MCF 10A (cell line): ENCODE measurements around the gene CYP2S1. TPM values are rescaled to one million over a fixed set of nuclear protein-coding genes. Genes with fewer than 3 reads are reported as not detected.

Source experiments
- BruUV-seq: library from RNA; stranded (reverse); fragments of 400-500 nt; replicated peaks from 2 replicates; lab custom pipeline; 2021; lab: Mats Ljungman, UMichigan
- CTCF ChIA-PET: fragments of 300-600 bp; sonication (Branson Sonifier 250); formaldehyde crosslinking; extraction: SDS; loops from one replicate; lab custom pipeline; 2021; ENCODE audit warnings: antibody characterized with exemption, inconsistent platforms; lab: Yijun Ruan, JAX
- POLR2A ChIA-PET: fragments of 300-600, 350-650 bp; sonication (Branson Sonifier 250); formaldehyde crosslinking; extraction: SDS; loops from one replicate; lab custom pipeline; 2020; ENCODE audit warnings: antibody characterized with exemption, inconsistent platforms; lab: Yijun Ruan, JAX
- DNase-seq: peaks from one replicate; pipeline ENCODE4 v3.0.0-alpha.2; 2018; ENCODE audit not compliant: unreplicated experiment
- H3K27ac Mint-ChIP-seq: one replicate; pipeline ENCODE4 v1.8.0; 2022; ENCODE audit warnings: mild to moderate bottlenecking, low read depth, mixed read lengths; ENCODE audit not compliant: unreplicated experiment
- H3K27me3 Mint-ChIP-seq: one replicate; pipeline ENCODE4 v1.8.0; 2022; ENCODE audit warnings: mixed read lengths; ENCODE audit not compliant: insufficient read depth, unreplicated experiment
- H3K36me3 Mint-ChIP-seq: one replicate; pipeline ENCODE4 v1.8.0; 2022; ENCODE audit warnings: mild to moderate bottlenecking, moderate library complexity, mixed read lengths; ENCODE audit not compliant: insufficient read depth, unreplicated experiment
- H3K4me1 Mint-ChIP-seq: one replicate; pipeline ENCODE4 v1.8.0; 2022; ENCODE audit warnings: mixed read lengths; ENCODE audit not compliant: insufficient read depth, unreplicated experiment
- H3K4me3 Mint-ChIP-seq: one replicate; pipeline ENCODE4 v1.8.0; 2022; ENCODE audit warnings: mild to moderate bottlenecking, moderate library complexity, mixed read lengths; ENCODE audit not compliant: unreplicated experiment
- H3K9me3 Mint-ChIP-seq: one replicate; pipeline ENCODE4 v1.8.0; 2022; ENCODE audit warnings: mixed read lengths; ENCODE audit not compliant: unreplicated experiment
- intact Hi-C: fragments of 100-400 bp; cut with micrococcal nuclease; formaldehyde crosslinking; loops from 2 replicates; pipeline ENCODE4 v1.14.1; 2022
- total RNA-seq: library from RNA; stranded (reverse); gene quantifications from 2 replicates; pipeline ENCODE4 v1.2.3, GENCODE V29; 2022
- TF ChIP-seq, protein P1 (sequence below): fragments of 200-600 bp; IDR thresholded peaks from one replicate; pipeline ENCODE4 v1.8.0; 2022; ENCODE audit warnings: antibody characterized with exemption, mild to moderate bottlenecking; ENCODE audit not compliant: unreplicated experiment

CYP2S1 gene
- total RNA-seq, 1 experiment from 2014 or later: not detected

DNA sequence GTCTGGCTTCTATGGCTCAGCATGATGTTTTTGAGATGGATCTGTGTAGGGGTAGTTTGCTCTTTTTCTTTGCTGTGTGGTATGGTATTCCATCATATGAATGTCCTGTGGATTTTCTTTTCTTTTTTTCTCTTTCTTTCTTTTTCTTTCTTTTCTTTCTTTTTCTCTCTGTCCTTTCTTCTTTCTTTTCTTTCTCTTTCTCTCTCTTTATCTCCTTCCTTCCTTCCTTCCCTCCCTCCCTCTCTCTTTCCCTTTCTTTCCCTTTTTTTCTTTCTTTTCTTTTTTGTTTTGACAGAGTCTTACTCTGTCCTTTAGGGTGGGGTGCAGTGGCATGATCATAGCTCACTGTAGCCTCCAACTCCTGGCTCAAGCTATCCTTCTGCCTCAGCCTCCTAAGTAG lies 62.2 kb downstream of the CYP2S1 start:
- CTCF ChIA-PET: interaction anchor here (0.6 kb wide), 1 partner anchor 110 kb away, joined by 3 read pairs; no protein-coding TSS in a partner anchor
- TF ChIP-seq, protein P1, sequence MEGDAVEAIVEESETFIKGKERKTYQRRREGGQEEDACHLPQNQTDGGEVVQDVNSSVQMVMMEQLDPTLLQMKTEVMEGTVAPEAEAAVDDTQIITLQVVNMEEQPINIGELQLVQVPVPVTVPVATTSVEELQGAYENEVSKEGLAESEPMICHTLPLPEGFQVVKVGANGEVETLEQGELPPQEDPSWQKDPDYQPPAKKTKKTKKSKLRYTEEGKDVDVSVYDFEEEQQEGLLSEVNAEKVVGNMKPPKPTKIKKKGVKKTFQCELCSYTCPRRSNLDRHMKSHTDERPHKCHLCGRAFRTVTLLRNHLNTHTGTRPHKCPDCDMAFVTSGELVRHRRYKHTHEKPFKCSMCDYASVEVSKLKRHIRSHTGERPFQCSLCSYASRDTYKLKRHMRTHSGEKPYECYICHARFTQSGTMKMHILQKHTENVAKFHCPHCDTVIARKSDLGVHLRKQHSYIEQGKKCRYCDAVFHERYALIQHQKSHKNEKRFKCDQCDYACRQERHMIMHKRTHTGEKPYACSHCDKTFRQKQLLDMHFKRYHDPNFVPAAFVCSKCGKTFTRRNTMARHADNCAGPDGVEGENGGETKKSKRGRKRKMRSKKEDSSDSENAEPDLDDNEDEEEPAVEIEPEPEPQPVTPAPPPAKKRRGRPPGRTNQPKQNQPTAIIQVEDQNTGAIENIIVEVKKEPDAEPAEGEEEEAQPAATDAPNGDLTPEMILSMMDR: no peak
- Mint-ChIP-seq H3K4me3 (no peak overlapping the region), H3K9me3 (no peaks in the 10 kb centered on the region), H3K4me1 (no peaks in the 10 kb centered on the region), H3K27me3 (no peaks in the 10 kb centered on the region), H3K27ac (peak overlapping the region; percentile 58), H3K36me3 (peaks cover 90% of the 10 kb centered on the region)
- BruUV-seq: no TSS peak
- no peak for DNase-seq
- POLR2A ChIA-PET: interaction anchor here (0.5 to 13.4 kb wide), 3 partner anchors 9 to 32 kb away, joined by 3 to 345 read pairs (median 6); partner anchors contain the start of genes AXL and HNRNPUL1
- intact Hi-C loops: no loop called here

Other genes with a start within 250 kb of the CYP2S1 start
- gene CYP2B6, start 201.9 kb upstream of the CYP2S1 start, total RNA-seq: not detected in 2 replicates
- gene CYP2A13, start 104.8 kb upstream of the CYP2S1 start, total RNA-seq: not detected in 2 replicates
- not detected in 2 replicates for gene CYP2F1, start 78.8 kb upstream of the CYP2S1 start, total RNA-seq
- 136 and 165 TPM in 2 replicates for gene AXL, start 26.0 kb downstream of the CYP2S1 start, total RNA-seq
- 179 and 204 TPM in 2 replicates for gene HNRNPUL1, start 71.2 kb downstream of the CYP2S1 start, total RNA-seq
- 25.0 and 28.5 TPM in 2 replicates for gene CCDC97, start 117.0 kb downstream of the CYP2S1 start, total RNA-seq
- gene TGFB1, start 160.7 kb downstream of the CYP2S1 start, total RNA-seq: 27.8 and 33.7 TPM in 2 replicates
- 5.5 and 5.7 TPM in 2 replicates for gene B9D2, start 170.9 kb downstream of the CYP2S1 start, total RNA-seq
- gene TMEM91, start 183.3 kb downstream of the CYP2S1 start, total RNA-seq: 6.1 and 8.3 TPM in 2 replicates
- gene EXOSC5, start 204.1 kb downstream of the CYP2S1 start, total RNA-seq: 38.1 and 45.8 TPM in 2 replicates
- gene BCKDHA, start 204.6 kb downstream of the CYP2S1 start, total RNA-seq: 29.1 and 33.6 TPM in 2 replicates
- gene B3GNT8, start 234.2 kb downstream of the CYP2S1 start, total RNA-seq: not detected in 2 replicates
- 27.7 and 34.8 TPM in 2 replicates for gene DMAC2, start 246.7 kb downstream of the CYP2S1 start, total RNA-seq
- gene ERICH4, start 249.9 kb downstream of the CYP2S1 start, total RNA-seq: not detected in 2 replicates